ENCODE results near the gene CSNK2A3. TPM values are rescaled to one million over a fixed set of nuclear protein-coding genes. Genes with fewer than 3 reads are reported as not detected.
A peak's percentile ranks its signal among the peaks of the same experiment; 100 is the strongest.
"Not testable (repeated sequence)": the region's sequence is repeated elsewhere in the genome, so short reads cannot be mapped to it uniquely, and the experiment has no call there.

The CSNK2A3 gene
- total RNA-seq, 1 donor from 2014 or later: 2.9 TPM

DNA sequence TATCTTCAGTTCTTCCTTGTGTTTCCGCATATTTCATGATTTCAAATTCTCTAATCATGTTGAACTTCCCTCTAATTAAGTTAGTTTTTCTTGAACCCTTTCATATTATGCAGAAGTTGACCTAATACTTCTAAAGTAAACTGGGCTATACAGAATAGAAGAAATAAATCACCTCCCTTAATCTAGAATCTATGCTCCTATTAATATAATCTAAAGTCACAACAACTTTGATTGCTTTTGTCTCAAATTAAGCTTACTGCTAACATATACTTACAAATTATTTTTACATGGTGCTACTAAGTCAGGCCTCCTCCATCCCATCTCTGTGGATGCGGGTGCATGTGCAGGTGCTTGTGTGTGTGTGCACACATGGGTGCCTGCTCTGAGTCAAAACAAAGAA lies 27.3 kb upstream of the CSNK2A3 start:
- DNase-seq (ENCODE audit: low read depth): no peak

DNA sequence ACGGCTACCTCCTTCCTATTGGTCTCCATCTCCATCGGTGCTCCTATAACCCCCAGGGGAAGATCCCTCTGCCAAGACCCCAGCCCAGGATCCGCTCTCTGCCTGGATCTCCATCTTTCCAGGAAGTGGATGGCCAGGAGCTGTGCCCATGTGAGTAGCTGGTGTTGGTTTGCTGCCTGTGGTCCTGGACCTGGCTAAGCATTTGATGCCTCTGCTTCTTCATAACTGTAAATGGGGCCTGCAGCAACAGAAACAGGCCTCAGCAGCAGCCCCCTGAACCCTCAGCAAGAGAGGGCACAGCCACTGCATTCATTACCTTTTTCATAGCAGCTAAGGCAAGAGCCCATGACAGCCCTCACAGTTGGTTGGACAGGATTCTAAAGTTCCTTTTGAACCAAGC lies 26.6 kb upstream of the CSNK2A3 start:
- DNase-seq (ENCODE audit: low read depth): no peak

GRCh38 chr11:11378184-11378940 lies 25.3 kb upstream of the CSNK2A3 start:
- no peak for DNase-seq (ENCODE audit: low read depth)

- no peak for DNase-seq (ENCODE audit: low read depth)
These were observed 21.5 kb upstream of the CSNK2A3 start for GRCh38 chr11:11374358-11375148.

DNA sequence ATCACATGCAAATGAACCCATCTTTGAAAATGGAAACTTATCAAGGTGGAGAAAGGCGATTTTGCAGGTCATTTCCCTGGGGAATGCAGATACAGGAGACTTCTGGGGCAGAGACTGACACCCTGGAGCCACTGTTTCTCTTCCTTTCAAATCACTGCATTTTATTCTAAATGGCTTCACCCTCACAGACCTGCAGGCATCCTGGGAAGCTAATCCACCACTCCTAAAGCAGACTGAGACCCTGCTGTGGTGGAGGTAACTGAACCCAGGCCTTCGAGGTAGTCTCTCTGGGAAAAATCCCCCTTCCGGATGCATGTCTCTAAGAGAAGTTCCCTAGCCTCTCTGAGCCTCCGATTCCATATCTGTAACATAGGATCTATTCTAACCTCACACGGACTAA lies 20.9 kb upstream of the CSNK2A3 start:
- DNase-seq (ENCODE audit: low read depth): no peak

DNA sequence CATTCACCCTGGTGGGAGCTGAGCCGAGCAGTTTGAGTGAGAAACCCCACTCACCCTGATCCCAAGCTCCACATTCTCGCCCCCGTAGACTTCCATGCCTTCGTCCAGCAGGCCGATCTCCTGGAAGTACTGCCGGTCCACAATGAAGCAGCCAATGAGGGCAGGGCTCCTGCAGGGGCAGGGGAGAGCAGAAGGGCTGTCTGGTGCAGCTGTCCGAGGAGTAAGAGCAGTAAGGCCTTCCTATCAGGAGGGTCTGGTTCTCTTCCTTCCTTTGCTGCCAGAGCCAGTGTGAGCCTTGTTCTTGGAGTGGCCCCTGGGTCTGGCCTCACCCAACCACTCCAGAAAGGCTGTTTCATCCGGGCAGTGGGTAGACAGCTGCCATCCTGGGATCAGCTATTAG lies 19.4 kb upstream of the CSNK2A3 start:
- DNase-seq (ENCODE audit: low read depth): no peak

GRCh38 chr11:11370962-11371303 lies 17.9 kb upstream of the CSNK2A3 start:
- DNase-seq (ENCODE audit: low read depth): no peak

GRCh38 chr11:11370255-11370961 lies 17.4 kb upstream of the CSNK2A3 start:
- DNase-seq (ENCODE audit: low read depth): no peak

GRCh38 chr11:11366793-11367192 lies 13.7 kb upstream of the CSNK2A3 start:
- peak; percentile 51 for DNase-seq (ENCODE audit: low read depth)

GRCh38 chr11:11363674-11364073 lies 10.6 kb upstream of the CSNK2A3 start:
- DNase-seq (ENCODE audit: low read depth): no peak

GRCh38 chr11:11359611-11360010 lies 6.6 kb upstream of the CSNK2A3 start:
- DNase-seq (ENCODE audit: low read depth): no peak

- DNase-seq (ENCODE audit: low read depth): no peak
These were observed 3.8 kb upstream of the CSNK2A3 start for GRCh38 chr11:11356842-11357241.

GRCh38 chr11:11351851-11352250 lies 1.2 kb downstream of the CSNK2A3 start:
- DNase-seq (ENCODE audit: low read depth): not testable (repeated sequence)

GRCh38 chr11:11351042-11351586 lies 1.9 kb downstream of the CSNK2A3 start:
- DNase-seq (ENCODE audit: low read depth): peak; percentile 65

GRCh38 chr11:11349870-11350337 lies 3.1 kb downstream of the CSNK2A3 start:
- DNase-seq (ENCODE audit: low read depth): peak; percentile 93

DNA sequence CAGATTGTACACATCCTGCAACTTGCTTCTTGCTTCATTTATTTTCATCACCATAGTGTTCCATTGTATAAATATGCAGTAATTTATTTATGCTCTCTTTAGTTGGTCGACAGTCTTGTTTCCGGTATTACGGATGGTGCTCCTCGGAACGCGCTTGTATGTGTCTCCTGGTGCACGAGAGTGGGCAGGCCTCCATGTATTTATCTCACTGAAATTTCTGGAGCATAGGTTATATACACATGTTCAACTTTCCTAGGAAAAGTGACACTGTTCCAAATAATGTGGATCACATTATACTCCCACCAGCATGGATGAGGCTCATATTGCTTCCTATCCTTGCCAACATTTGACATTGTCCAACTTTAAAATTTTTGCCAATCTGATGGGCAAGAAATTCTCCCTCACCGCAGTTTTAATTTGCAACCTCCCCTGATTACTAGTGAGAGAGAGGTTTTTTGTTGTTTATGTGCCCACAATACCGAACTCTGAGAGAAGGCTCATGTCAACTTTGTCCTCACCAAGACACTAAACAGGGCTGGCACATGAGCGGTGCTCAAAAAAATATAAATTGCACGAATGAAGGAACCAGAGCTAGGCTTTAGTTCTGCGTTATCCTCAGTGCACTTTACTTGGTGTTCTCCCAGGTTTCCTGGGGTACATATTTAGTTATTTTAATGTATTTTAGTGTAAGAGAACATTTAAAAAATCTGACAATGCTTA lies 3.8 kb downstream of the CSNK2A3 start:
- no peak for DNase-seq (ENCODE audit: low read depth)

- DNase-seq (ENCODE audit: low read depth): no peak
These were observed 4.7 kb downstream of the CSNK2A3 start for GRCh38 chr11:11348303-11348702.

DNA sequence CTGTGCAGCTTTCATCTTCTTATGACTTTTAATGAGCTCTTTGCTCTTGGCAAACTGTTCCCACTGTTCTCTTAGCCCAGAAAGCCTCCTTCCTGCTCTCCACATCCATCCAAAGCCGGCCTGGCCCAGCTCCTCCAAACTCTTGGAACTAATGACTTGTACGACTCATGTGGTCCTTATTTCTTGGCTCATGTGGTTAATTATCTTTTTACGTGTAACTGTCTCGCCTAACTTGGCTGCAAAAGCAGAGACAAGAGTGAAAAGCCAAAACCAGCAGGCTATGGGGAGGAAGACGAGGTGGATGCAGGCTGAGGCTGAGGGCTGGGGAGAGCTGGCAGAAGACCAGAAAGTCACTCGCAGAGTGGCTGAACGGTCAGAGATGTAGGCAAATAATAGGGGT lies 5.5 kb downstream of the CSNK2A3 start:
- no peak for DNase-seq (ENCODE audit: low read depth)

- DNase-seq (ENCODE audit: low read depth): no peak
These were observed 6.7 kb downstream of the CSNK2A3 start for GRCh38 chr11:11346303-11346702.

GRCh38 chr11:11345099-11345498 lies 8.0 kb downstream of the CSNK2A3 start:
- no peak for DNase-seq (ENCODE audit: low read depth)

DNA sequence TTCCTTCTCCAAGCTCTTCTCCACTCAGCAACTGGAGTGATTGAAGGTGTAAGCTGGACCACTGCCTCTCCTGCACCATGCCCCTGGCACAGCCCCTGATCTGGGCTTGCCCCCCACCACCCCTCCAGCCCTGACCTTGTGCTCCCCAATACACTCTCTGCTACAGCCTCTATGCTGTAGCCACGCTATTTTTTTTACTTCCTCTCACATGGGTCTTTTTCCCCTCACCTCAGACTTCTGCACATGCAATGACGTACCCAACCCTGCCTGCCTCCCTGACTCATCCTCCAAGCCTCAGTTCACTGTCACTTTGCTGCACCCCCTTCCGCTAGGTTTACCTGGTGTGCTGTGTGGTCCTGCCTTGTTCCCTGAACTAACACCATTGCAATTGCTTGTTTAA lies 9.0 kb downstream of the CSNK2A3 start:
- DNase-seq (ENCODE audit: low read depth): no peak
